Measurements from ENCODE around the gene WSCD2.

GRCh38 chr12:108241986-108242703 is 113.1 kb downstream of the WSCD2 start:
- no peak for TF ChIP-seq CTCF (conservative IDR thresholded peaks at IDR 0.05; ENCODE audit: low read length)
- TF ChIP-seq EZH2phosphoT487 (IDR thresholded peaks at IDR 0.05; ENCODE audit: borderline replicate concordance, low read depth, low read length): no peak
